Loucy (cell line): Measurements from ENCODE around the gene ASPSCR1.

ENCODE experiments used
- H2AFZ ChIP-seq: fragments of 200-600 bp; sonication (generic); 2 replicates; pipeline ENCODE4 v1.6.0; 2016; ENCODE audit warnings: antibody characterized with exemption, mild to moderate bottlenecking, low read length, moderate library complexity
- H3F3A ChIP-seq: fragments of 200-600 bp; 2 replicates; pipeline ENCODE4 v1.6.0; 2016; ENCODE audit warnings: antibody characterized with exemption, low read depth, mild to moderate bottlenecking
- H3K27me3 ChIP-seq: fragments of 200-600 bp; sonication (generic); 2 replicates; pipeline ENCODE4 v1.6.1; 2014; ENCODE audit warnings: low read length, mild to moderate bottlenecking; ENCODE audit not compliant: insufficient read depth, poor library complexity, severe bottlenecking
- H3K36me3 ChIP-seq: fragments of 200-600 bp; sonication (generic); 2 replicates; pipeline ENCODE4 v1.6.1; 2016; ENCODE audit warnings: low read length; ENCODE audit not compliant: insufficient read depth
- H3K4me1 ChIP-seq: fragments of 200-600 bp; sonication (generic); 2 replicates; pipeline ENCODE4 v1.5.1; 2014; ENCODE audit warnings: low read length, mild to moderate bottlenecking; ENCODE audit not compliant: insufficient read depth, poor library complexity, severe bottlenecking
- H3K4me2 ChIP-seq: fragments of 200-600 bp; sonication (generic); 2 replicates; pipeline ENCODE4 v1.6.0; 2014; ENCODE audit warnings: antibody characterized with exemption, low read length, low read depth, mild to moderate bottlenecking; ENCODE audit not compliant: poor library complexity, severe bottlenecking
- H3K4me3 ChIP-seq: fragments of 200-600 bp; sonication (generic); 2 replicates; pipeline ENCODE4 v1.5.1; 2014; ENCODE audit warnings: low read length, mild to moderate bottlenecking, mixed read lengths; ENCODE audit not compliant: poor library complexity, severe bottlenecking
- H3K79me2 ChIP-seq: fragments of 200-600 bp; sonication (generic); 2 replicates; pipeline ENCODE4 v1.6.1; 2014; ENCODE audit warnings: low read length; ENCODE audit not compliant: insufficient read depth
- H3K9ac ChIP-seq: fragments of 200-600 bp; sonication (generic); 2 replicates; pipeline ENCODE4 v1.6.0; 2014; ENCODE audit warnings: mild to moderate bottlenecking, low read depth, low read length, moderate library complexity; ENCODE audit not compliant: poor library complexity, severe bottlenecking
- H3K9me2 ChIP-seq: fragments of 200-600 bp; sonication (generic); replicated peaks from 2 replicates; pipeline ENCODE4 v1.6.1; 2016; ENCODE audit warnings: low read depth, low read length, mixed read lengths
- H3K9me3 ChIP-seq: fragments of 200-600 bp; sonication (generic); 2 replicates; pipeline ENCODE4 v1.6.1; 2014; ENCODE audit warnings: mild to moderate bottlenecking, antibody characterized with exemption, low read length, low read depth; ENCODE audit not compliant: insufficient read depth
- H4K20me1 ChIP-seq: fragments of 200-600 bp; sonication (generic); 2 replicates; pipeline ENCODE4 v1.6.0; 2014; ENCODE audit warnings: antibody characterized with exemption, low read length, mild to moderate bottlenecking; ENCODE audit not compliant: insufficient read depth, poor library complexity, severe bottlenecking
- EZH2phosphoT487 ChIP-seq: fragments of 200-600 bp; IDR thresholded peaks from 2 replicates; pipeline ENCODE4 v1.6.1; 2018; ENCODE audit warnings: antibody characterized with exemption, mild to moderate bottlenecking, moderate library complexity, borderline replicate concordance
- TF ChIP-seq, protein P1 (sequence below): fragments of 200-600 bp; sonication (generic); conservative IDR thresholded peaks from 2 replicates; pipeline ENCODE4 v1.5.1; 2014; ENCODE audit warnings: mild to moderate bottlenecking, antibody characterized with exemption, low read length

ASPSCR1 gene

DNA sequence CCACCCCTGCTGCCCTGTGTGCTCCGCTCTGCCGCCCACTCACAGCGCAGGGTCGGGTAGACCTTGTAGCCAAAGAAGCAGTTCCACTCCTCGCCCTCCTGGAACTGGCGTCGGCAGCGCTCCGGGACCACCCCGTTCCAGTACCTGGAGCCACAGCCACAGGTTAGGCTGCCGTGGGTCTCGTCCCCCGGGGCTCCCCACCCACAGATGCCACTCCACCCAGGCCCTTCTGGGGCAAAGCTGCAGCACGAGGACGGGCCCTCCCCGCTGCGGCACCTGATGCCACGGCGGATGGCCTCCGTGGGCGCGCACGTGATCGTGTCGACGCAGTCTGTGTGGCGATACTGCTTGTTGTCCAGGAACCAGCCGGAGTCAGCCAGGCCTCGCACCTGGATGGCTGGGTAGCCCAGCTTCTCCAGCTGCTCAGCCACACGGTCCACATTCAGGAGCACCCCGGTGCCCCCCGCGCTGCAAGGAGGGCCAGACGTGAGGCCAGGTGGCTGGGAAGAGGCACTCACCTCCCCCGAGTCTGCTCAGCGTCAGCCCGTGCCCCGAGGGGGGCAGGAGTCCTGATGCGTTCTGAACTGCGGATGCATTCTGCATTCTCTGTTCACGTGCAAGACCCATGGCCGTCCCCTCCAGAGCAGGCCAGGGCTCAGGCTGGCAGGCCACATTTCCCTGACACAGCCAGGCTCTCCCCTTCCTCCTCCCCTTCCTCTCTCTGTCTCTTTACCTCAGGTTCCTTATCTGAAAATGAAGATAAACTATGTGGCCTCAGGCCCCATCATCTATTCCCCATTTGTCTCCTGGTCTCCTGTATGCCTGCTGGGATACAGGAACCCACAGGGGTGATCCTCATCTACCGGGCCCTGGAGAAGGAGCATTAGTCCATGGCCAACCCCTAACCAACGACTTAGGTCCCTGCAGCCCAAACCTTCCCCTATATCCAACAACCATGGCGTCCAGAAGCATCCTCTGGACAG, 20.5 kb upstream of the ASPSCR1 start:
- TF ChIP-seq, protein P1, sequence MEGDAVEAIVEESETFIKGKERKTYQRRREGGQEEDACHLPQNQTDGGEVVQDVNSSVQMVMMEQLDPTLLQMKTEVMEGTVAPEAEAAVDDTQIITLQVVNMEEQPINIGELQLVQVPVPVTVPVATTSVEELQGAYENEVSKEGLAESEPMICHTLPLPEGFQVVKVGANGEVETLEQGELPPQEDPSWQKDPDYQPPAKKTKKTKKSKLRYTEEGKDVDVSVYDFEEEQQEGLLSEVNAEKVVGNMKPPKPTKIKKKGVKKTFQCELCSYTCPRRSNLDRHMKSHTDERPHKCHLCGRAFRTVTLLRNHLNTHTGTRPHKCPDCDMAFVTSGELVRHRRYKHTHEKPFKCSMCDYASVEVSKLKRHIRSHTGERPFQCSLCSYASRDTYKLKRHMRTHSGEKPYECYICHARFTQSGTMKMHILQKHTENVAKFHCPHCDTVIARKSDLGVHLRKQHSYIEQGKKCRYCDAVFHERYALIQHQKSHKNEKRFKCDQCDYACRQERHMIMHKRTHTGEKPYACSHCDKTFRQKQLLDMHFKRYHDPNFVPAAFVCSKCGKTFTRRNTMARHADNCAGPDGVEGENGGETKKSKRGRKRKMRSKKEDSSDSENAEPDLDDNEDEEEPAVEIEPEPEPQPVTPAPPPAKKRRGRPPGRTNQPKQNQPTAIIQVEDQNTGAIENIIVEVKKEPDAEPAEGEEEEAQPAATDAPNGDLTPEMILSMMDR = no peak
- no peak for TF ChIP-seq EZH2phosphoT487

GRCh38 chr17:81957691-81958432, 19.6 kb upstream of the ASPSCR1 start:
- no peaks in the 10 kb centered on the region for H3K9me2 ChIP-seq
- no peaks in the 10 kb centered on the region for H3K36me3 ChIP-seq
- no peaks in the 10 kb centered on the region for H3K9me3 ChIP-seq
- H2AFZ ChIP-seq = no peak overlapping the region
- H3K4me1 ChIP-seq = no peaks in the 10 kb centered on the region
- H4K20me1 ChIP-seq = no peaks in the 10 kb centered on the region
- no peak overlapping the region for H3K4me2 ChIP-seq
- no peaks in the 10 kb centered on the region for H3F3A ChIP-seq
- no peak overlapping the region for H3K4me3 ChIP-seq
- H3K9ac ChIP-seq = no peak overlapping the region
- no peaks in the 10 kb centered on the region for H3K79me2 ChIP-seq
- no peaks in the 10 kb centered on the region for H3K27me3 ChIP-seq
- TF ChIP-seq, protein P1 = no peak
- TF ChIP-seq EZH2phosphoT487 = no peak

More for the DNA sequence above, 20.5 kb upstream of the ASPSCR1 start:
- H3K4me2 ChIP-seq = no peak overlapping the region
- H3K9me2 ChIP-seq = no peaks in the 10 kb centered on the region
- no peaks in the 10 kb centered on the region for H3K27me3 ChIP-seq
- H3K9me3 ChIP-seq = no peaks in the 10 kb centered on the region
- no peaks in the 10 kb centered on the region for H3F3A ChIP-seq
- H3K4me3 ChIP-seq = no peak overlapping the region
- no peaks in the 10 kb centered on the region for H3K4me1 ChIP-seq
- H3K36me3 ChIP-seq = no peaks in the 10 kb centered on the region
- H2AFZ ChIP-seq = no peak overlapping the region
- H3K9ac ChIP-seq = no peak overlapping the region
- H3K79me2 ChIP-seq = no peaks in the 10 kb centered on the region
- no peaks in the 10 kb centered on the region for H4K20me1 ChIP-seq

DNA sequence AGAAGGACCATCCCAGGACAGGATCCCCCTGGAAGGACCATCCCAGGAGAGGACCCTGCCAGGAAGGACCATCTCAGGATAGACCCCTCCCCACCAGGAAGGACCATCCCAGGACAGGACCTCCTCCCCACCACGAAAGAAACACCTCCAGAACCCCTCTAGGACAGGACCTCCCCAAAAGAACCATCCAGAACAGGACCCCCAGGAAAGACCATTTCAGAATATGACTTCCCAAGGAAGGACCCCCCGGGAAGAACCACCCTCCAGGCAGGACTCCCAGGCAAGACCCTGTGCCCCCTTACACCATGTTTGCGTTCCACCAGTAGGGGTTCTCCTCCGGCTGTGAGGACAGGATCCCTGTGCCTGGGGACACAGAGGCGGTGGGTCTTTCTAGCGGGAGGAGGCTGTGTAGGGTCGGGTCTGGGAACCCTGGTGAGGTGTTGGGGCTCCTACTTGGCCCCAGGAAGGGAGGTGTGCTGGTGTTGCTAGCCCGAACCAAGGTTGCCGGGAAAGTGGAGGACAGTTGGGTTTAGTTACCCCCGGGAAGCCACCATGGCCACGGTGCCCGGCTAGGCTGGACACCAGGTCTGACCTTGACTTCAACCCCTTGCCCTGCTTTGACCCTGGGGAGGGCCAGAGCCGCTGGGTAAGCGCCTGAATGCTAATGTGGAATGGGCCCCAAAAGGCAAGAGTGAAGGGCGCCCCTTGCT, 18.6 kb upstream of the ASPSCR1 start:
- no peaks in the 10 kb centered on the region for H3K27me3 ChIP-seq
- H3K9me3 ChIP-seq = no peaks in the 10 kb centered on the region
- no peak overlapping the region for H3K9ac ChIP-seq
- no peak for TF ChIP-seq EZH2phosphoT487
- TF ChIP-seq, protein P1 = no peak
- no peaks in the 10 kb centered on the region for H3K4me1 ChIP-seq
- H3K36me3 ChIP-seq = no peaks in the 10 kb centered on the region
- H3K9me2 ChIP-seq = no peaks in the 10 kb centered on the region
- no peaks in the 10 kb centered on the region for H3K79me2 ChIP-seq
- H3K4me3 ChIP-seq = no peak overlapping the region
- H3K4me2 ChIP-seq = no peak overlapping the region
- 0 out of 2 replicates have a peak overlapping the region, but pooled peaks have one; percentile 77 for H2AFZ ChIP-seq
- no peaks in the 10 kb centered on the region for H3F3A ChIP-seq
- no peaks in the 10 kb centered on the region for H4K20me1 ChIP-seq
